NCI-H748 (cell line): ENCODE data around the gene ANXA4.
A peak's percentile ranks its signal among the peaks of the same experiment; 100 is the strongest.
"Not testable (repeated sequence)": the region's sequence is repeated elsewhere in the genome, so short reads cannot be mapped to it uniquely, and the experiment has no call there.

Experiments used
- DNase-seq: peaks from one replicate; lab custom pipeline; 2025; ENCODE audit not compliant: unreplicated experiment; lab: John Stamatoyannopoulos, UW

The ANXA4 gene

GRCh38 chr2:69802781-69803367 is 60.9 kb downstream of the ANXA4 start:
- not testable (repeated sequence) for DNase-seq

- no peak for DNase-seq
Observed at GRCh38 chr2:69804416-69804815, 62.5 kb downstream of the ANXA4 start.

GRCh38 chr2:69805887-69806286 is 64.0 kb downstream of the ANXA4 start:
- DNase-seq: no peak

- DNase-seq: peak; percentile 32
Observed at GRCh38 chr2:69807821-69808540, 66.0 kb downstream of the ANXA4 start.

- DNase-seq: no peak
Observed at GRCh38 chr2:69810550-69810949, 68.6 kb downstream of the ANXA4 start.

- DNase-seq: no peak
Observed at GRCh38 chr2:69811018-69811417, 69.1 kb downstream of the ANXA4 start.

GRCh38 chr2:69811591-69811990 is 69.7 kb downstream of the ANXA4 start:
- DNase-seq: peak; percentile 34

GRCh38 chr2:69815717-69816116 is 73.8 kb downstream of the ANXA4 start:
- no peak for DNase-seq

- peak; percentile 75 for DNase-seq
Observed at GRCh38 chr2:69816923-69817542, 75.1 kb downstream of the ANXA4 start.

GRCh38 chr2:69817729-69818501 is 76.0 kb downstream of the ANXA4 start:
- DNase-seq: no peak

GRCh38 chr2:69827796-69828540 is 86.0 kb downstream of the ANXA4 start:
- DNase-seq: no peak

GRCh38 chr2:69828938-69829255 is 87.0 kb downstream of the ANXA4 start:
- no peak for DNase-seq

GRCh38 chr2:69829256-69830044 is 87.5 kb downstream of the ANXA4 start, which contains the start of gene GMCL1:
TSS of gene GMCL1 (plus strand) at chr2:69829660. CDS start at chr2:69829893, 233 bp downstream.
- peak; percentile 94 for DNase-seq

- peak; percentile 49 for DNase-seq
Observed at GRCh38 chr2:69830045-69830905, 88.3 kb downstream of the ANXA4 start.

- DNase-seq: not testable (repeated sequence)
Observed at GRCh38 chr2:69830906-69831241, 88.9 kb downstream of the ANXA4 start.

GRCh38 chr2:69831354-69831905 is 89.5 kb downstream of the ANXA4 start:
- DNase-seq: no peak

- DNase-seq: no peak
Observed at GRCh38 chr2:69833752-69834151, 91.8 kb downstream of the ANXA4 start.

GRCh38 chr2:69835666-69836065 is 93.7 kb downstream of the ANXA4 start:
- DNase-seq: no peak

- DNase-seq: no peak
Observed at GRCh38 chr2:69836316-69836715, 94.4 kb downstream of the ANXA4 start.
